HT-29 (cell line): ENCODE measurements around the gene CNTN4. TPM values are rescaled to one million over a fixed set of nuclear protein-coding genes. Genes with fewer than 3 reads are reported as not detected.

Experiments
- DNase-seq: peaks from one replicate; pipeline ENCODE4 v3.0.0-alpha.2; 2015; ENCODE audit warnings: low spot score
- total RNA-seq: library from RNA; depleted of rRNA; stranded (reverse); fragments of >200 nt; shearing (Covaris generic); gene quantifications from 2 replicates; pipeline ENCODE4 v1.2.3, GENCODE V29; 2014

The CNTN4 gene
- total RNA-seq, 1 experiment from 2014 or later, result not detected

DNA sequence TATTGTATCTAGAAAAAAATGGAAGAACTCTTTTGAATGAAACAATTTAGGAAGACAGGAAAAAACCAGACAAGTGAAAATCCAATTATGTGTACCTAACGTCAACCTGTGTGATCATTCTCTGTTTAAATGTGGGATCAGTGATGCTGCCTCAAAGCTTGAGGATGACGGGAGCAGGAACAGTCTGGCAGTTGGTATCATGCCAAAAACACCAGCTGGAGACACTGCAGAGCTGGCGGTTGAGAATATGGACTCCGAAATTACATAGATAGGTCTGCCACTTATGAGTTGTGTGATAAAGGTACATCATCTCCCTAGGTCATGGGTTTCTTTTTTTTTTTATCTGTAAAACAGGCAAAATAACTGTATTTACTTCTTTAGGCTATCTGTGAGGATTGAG lies 480.5 kb downstream of the CNTN4 start:
- DNase-seq, result no peak

GRCh38 chr3:2583046-2583445 lies 484.4 kb downstream of the CNTN4 start:
- no peak for DNase-seq

DNA sequence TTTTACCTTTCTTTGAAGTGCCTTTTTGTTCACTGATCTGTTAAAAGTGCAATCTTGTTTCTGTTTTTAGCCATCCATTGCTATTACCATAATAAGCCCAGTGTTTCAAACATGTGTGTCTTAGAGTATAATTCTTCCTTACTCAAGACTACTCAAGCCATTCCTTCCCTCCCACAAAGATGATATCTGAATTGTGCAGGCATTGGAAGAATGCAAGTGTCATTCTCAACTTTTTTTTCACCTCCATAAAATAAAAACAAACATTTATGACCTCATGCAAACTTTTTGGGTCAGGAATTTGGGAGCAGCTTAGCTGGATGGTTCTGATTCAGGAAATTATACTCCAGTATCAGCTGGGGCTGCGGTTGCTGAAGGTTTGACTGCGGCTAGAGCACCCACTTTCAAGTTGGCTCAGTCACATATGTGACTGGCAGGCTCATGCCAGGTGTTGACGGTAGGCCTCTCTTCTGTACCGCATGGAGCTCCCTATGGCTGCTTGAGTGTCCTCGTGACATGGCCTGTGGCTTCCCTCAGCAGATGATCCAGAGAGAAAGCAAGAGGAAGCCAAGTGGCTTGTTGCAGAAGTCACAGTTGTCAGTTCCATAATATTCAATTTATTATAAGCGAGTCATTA lies 490.8 kb downstream of the CNTN4 start:
- no peak for DNase-seq

- no peak for DNase-seq
These were observed 496.8 kb downstream of the CNTN4 start for GRCh38 chr3:2595486-2595885.

DNA sequence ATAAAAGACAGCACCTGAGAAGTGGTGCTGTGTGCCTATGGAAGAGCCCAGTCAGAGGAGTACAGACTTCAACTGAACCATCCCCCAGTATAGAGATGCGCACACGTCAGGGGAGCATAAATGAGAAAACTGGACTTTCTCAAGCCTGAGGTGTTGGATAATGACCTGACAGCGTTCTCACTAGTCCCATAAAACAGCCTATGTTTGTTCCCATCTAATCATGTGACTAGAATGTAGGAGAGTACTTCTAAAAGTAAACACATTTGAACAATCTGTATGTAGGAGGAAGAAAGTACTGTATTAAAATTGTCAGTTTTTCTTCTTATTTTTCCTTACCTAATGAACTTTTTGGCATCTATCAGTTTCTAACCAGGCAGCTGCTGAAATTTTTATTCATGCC lies 498.9 kb downstream of the CNTN4 start:
- DNase-seq, result no peak

GRCh38 chr3:2599471-2599870 lies 500.8 kb downstream of the CNTN4 start:
- DNase-seq, result no peak

- no peak for DNase-seq
These were observed 505.1 kb downstream of the CNTN4 start for GRCh38 chr3:2603692-2604289.

DNA sequence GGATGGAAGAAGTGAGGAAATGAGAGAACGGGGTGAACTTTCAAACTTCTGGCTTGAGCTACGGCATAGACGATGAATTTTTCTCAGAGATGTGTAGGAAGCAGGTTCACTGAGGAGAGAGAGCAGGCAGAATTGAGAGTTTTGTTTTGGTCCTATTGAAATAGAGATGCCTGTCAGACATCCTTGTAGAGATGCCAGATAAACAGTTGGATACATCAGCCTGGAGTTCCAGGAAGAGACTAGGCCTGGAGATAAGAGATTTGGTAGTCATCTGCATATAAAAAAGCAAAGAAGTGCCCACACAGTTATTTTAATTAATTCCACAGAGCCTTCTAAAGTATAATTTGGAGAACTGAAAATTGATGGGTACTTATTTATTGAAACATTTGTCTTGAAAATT lies 515.9 kb downstream of the CNTN4 start:
- DNase-seq, result no peak

GRCh38 chr3:2615080-2615479 lies 516.4 kb downstream of the CNTN4 start:
- no peak for DNase-seq

GRCh38 chr3:2623436-2623835 lies 524.8 kb downstream of the CNTN4 start:
- DNase-seq, result no peak

GRCh38 chr3:2628117-2628516 lies 529.5 kb downstream of the CNTN4 start:
- no peak for DNase-seq

- no peak for DNase-seq
These were observed 536.8 kb downstream of the CNTN4 start for GRCh38 chr3:2635511-2635910.

- DNase-seq, result no peak
These were observed 544.9 kb downstream of the CNTN4 start for GRCh38 chr3:2643606-2644005.

- no peak for DNase-seq
These were observed 546.3 kb downstream of the CNTN4 start for GRCh38 chr3:2645001-2645400.

GRCh38 chr3:2650746-2651145 lies 552.1 kb downstream of the CNTN4 start:
- DNase-seq, result no peak

DNA sequence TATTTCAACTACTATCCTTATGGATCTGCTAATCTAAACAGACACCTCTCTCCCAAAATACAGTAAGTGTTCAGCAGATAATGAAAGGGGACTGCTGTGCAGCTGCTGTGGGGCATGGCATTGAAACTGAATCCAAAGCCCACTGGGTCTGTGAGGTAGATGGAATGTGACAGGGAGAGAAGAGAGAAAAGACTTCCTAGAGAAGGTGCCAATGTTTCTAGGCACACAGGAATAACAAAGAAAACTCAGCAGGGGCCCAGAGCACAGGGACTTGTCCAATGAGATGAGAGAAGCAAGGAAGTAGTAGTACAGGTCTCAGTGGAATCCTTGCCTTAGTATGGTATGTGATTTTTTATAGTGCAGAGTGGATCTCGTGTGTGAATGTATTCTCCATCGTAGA lies 553.7 kb downstream of the CNTN4 start:
- no peak for DNase-seq

- DNase-seq, result no peak
These were observed 555.0 kb downstream of the CNTN4 start for GRCh38 chr3:2653706-2654105.

DNA sequence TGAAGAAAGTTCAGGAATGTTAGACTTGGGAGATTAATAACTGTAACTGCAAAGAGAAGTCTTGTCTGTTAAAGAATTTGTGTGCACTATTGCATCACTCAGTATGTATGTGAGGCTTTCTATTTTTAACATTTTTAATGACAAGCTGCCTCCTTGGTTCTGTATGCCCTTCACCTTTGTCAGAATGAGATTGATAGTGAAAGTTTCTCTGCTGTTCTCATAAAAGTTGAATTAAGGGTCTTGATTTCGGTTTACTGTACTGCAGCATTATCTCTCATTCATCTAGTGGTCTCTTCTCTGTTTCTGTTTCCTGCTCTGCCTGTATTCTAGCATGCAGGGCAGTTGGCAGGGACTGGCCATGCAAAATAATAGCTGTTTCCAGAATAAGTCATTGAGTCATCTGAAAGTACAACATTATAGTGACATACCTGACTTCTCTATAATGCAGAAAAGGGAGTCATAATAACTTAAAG lies 556.6 kb downstream of the CNTN4 start:
- no peak for DNase-seq

DNA sequence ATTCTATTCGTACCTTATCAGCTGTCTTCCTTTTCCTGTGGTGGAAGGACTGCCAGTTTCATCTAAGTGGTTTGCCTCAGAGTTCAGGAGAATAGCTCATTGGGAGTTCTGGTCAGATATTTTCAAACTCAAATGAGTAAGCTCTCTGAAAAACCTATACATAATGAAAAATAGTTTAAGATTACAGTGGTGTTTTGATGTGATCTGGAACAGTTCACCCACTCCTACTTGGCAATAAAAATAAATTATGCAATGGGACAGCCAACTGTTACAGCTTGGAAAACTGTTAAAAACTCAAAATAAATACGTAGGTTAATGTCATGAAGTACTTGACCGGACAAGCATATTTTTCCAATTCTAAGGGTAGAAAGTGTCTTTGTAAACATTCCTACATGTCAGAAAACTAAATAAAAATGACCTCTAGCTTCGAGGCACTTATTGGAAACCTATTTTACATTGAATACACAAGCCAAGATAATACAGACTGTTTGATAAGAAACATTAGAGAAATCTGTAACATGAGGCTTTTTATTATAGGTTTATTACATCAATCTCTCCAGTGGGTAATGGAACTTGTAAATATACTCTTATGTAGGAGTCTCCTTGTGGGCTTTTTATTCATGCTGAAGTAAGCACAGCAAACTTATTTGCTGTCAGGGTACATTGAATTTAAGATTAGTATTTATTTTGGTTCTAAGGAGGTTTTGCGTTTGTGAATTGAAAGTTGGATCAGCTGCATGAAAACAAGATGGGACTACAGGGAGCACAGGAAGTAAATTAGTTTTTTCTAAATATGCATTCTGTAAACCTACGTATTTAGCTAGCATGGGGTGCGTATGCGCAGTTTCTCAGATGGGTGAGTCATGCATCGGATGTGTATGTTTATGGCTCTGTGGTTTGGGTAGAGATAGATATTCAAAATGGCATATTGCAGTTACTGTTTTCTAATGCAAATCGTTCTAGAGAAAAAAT lies 558.4 kb downstream of the CNTN4 start:
- DNase-seq, result no peak

DNA sequence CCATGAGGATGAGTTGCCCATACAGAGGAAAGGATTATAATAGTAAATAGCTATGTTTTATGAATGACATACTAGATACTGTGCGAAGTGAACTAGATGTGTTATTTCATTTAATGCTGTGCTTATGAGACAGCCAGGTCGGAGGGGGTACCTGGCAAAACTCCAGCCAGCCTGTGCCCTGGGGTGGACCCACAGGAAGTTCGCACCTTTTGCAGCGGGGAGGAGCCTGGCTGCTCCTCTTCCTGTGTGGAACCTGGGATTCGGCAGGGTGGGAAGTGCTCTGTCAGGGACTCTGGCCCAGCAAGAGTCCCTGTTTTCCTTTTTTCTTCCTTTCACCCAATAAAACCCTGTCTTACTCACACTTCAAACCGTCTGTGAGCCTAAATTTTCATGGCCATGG lies 559.3 kb downstream of the CNTN4 start:
- no peak for DNase-seq

DNA sequence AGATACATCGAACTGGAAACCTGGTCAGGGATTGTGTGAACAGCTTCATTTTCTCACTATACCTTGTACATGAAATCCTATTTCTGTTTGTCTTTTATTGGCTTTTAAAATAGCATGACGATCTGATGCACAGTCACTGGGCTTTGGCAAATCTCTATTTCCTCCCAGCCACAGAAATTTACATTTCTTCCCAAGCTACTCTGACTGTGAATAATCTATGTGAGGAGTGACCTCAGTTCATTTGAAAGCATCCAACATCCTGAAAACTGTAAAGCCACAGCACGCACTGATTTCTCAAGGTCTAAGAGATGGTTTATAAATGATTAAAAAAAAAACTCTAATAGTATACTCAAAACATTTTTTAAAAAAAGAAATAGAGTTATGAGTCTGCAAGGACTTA lies 561.2 kb downstream of the CNTN4 start:
- DNase-seq, result no peak

DNA sequence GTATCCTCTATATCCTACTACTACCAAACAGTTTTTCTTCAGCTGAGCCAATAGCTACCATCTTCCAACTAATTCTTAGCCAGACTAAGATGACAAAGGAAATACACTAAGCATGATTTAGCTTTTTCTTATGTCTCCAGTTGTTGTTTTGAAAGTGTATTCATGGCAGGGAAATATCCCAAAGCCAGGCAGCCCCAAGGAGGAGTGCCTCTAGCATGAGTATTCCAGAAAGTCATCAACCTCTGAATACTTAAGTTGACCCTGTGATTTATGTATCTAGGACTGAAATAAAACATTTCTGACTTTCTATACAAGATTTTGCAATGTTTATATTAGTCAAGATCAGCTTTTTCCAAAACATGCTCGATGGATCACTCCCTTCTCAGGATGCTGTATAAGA lies 562.4 kb downstream of the CNTN4 start:
- DNase-seq, result no peak

- DNase-seq, result no peak
These were observed 578.8 kb downstream of the CNTN4 start for GRCh38 chr3:2677501-2677900.
